Progenitor cell of endocrine pancreas (in vitro differentiated cells): ENCODE results near the gene ZNHIT6. TPM values are rescaled to one million over a fixed set of nuclear protein-coding genes. Genes with fewer than 3 reads are reported as not detected.
"Not testable (repeated sequence)": the region's sequence is repeated elsewhere in the genome, so short reads cannot be mapped to it uniquely, and the experiment has no call there.

Experiments
- DNase-seq: peaks from one replicate; pipeline ENCODE4 v3.0.0; 2021; ENCODE audit warnings: low spot score; ENCODE audit not compliant: unreplicated experiment
- H3K27ac Mint-ChIP-seq: 2 replicates; pipeline ENCODE4 v1.8.0; 2021; ENCODE audit warnings: mild to moderate bottlenecking, moderate library complexity, mixed read lengths
- H3K27me3 Mint-ChIP-seq: 2 replicates; pipeline ENCODE4 v1.8.0; 2021; ENCODE audit warnings: mixed read lengths
- H3K36me3 Mint-ChIP-seq: 2 replicates; pipeline ENCODE4 v1.8.0; 2022; ENCODE audit warnings: mixed read lengths; ENCODE audit not compliant: insufficient read depth
- H3K4me1 Mint-ChIP-seq: 2 replicates; pipeline ENCODE4 v1.8.0; 2021; ENCODE audit warnings: low read depth, mixed read lengths
- H3K4me3 Mint-ChIP-seq: 2 replicates; pipeline ENCODE4 v1.8.0; 2021; ENCODE audit warnings: low read depth, mild to moderate bottlenecking, moderate library complexity, mixed read lengths
- H3K9me3 Mint-ChIP-seq: 2 replicates; pipeline ENCODE4 v1.8.0; 2021; ENCODE audit warnings: low read depth, mixed read lengths
- total RNA-seq: library from RNA; stranded (reverse); gene quantifications from 2 replicates; pipeline ENCODE4 v1.2.1, GENCODE V29; 2021
- TF ChIP-seq, protein P1 (sequence below): fragments of 200-600 bp; sonication (generic); IDR thresholded peaks from one replicate; pipeline ENCODE4 v1.5.0; 2021; ENCODE audit warnings: antibody characterized with exemption, mild to moderate bottlenecking; ENCODE audit not compliant: unreplicated experiment

Gene ZNHIT6
- total RNA-seq, 1 donor from 2014 or later, result 18.8 TPM

DNA sequence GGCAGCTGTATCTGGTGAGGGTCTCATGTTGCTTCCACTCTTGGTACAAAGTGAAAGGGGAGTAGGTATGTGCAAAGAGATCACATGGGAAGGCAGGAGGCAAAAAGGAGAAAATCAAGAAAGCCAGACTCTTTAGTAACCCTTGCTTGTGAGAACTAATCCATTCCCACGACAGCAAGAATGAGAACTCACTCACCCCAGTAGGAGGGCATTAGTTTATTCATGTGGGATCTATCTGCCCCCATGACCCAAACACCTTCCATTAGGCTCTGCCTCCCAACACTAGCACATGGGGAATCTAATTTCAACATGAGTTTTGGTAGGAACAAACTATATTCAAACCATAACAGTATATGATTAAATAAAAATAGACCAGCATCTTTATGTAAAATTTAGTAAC is 57.6 kb downstream of the ZNHIT6 start:
- DNase-seq, result no peak
- Mint-ChIP-seq H3K4me3 (no peak overlapping the region), H3K4me1 (peaks cover 7% of the 10 kb centered on the region)

DNA sequence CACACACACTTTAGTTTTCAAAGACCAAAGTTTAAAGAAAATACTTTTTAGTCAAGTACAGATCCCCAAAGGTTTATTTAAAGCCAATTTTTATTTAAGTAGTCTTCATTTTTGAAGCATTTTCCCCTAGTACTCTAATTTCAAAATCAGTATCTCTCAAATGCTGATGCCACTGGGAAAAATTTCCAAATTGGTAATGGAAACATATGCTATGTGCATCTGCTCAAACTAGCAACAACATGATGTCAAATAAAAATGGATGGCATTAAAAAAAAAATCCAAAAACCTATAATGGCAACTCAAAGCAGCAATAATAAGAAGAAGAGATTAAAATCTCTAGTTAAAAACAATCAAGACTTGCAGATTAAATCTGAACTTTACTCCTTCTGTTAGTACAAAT is 58.6 kb downstream of the ZNHIT6 start:
- Mint-ChIP-seq H3K27ac (no peak overlapping the region), H3K27me3 (no peaks in the 10 kb centered on the region), H3K4me3 (no peak overlapping the region), H3K9me3 (peaks cover 9% of the 10 kb centered on the region), H3K4me1 (no peaks in the 10 kb centered on the region), H3K36me3 (peaks cover 32% of the 10 kb centered on the region)
- TF ChIP-seq, protein P1, sequence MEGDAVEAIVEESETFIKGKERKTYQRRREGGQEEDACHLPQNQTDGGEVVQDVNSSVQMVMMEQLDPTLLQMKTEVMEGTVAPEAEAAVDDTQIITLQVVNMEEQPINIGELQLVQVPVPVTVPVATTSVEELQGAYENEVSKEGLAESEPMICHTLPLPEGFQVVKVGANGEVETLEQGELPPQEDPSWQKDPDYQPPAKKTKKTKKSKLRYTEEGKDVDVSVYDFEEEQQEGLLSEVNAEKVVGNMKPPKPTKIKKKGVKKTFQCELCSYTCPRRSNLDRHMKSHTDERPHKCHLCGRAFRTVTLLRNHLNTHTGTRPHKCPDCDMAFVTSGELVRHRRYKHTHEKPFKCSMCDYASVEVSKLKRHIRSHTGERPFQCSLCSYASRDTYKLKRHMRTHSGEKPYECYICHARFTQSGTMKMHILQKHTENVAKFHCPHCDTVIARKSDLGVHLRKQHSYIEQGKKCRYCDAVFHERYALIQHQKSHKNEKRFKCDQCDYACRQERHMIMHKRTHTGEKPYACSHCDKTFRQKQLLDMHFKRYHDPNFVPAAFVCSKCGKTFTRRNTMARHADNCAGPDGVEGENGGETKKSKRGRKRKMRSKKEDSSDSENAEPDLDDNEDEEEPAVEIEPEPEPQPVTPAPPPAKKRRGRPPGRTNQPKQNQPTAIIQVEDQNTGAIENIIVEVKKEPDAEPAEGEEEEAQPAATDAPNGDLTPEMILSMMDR, result no peak
- DNase-seq, result no peak

More for the DNA sequence above, 57.6 kb downstream of the ZNHIT6 start:
- TF ChIP-seq, protein P1, result no peak
- Mint-ChIP-seq H3K36me3 (peaks cover 31% of the 10 kb centered on the region), H3K27me3 (no peaks in the 10 kb centered on the region), H3K27ac (no peak overlapping the region), H3K9me3 (peaks cover 7% of the 10 kb centered on the region)

DNA sequence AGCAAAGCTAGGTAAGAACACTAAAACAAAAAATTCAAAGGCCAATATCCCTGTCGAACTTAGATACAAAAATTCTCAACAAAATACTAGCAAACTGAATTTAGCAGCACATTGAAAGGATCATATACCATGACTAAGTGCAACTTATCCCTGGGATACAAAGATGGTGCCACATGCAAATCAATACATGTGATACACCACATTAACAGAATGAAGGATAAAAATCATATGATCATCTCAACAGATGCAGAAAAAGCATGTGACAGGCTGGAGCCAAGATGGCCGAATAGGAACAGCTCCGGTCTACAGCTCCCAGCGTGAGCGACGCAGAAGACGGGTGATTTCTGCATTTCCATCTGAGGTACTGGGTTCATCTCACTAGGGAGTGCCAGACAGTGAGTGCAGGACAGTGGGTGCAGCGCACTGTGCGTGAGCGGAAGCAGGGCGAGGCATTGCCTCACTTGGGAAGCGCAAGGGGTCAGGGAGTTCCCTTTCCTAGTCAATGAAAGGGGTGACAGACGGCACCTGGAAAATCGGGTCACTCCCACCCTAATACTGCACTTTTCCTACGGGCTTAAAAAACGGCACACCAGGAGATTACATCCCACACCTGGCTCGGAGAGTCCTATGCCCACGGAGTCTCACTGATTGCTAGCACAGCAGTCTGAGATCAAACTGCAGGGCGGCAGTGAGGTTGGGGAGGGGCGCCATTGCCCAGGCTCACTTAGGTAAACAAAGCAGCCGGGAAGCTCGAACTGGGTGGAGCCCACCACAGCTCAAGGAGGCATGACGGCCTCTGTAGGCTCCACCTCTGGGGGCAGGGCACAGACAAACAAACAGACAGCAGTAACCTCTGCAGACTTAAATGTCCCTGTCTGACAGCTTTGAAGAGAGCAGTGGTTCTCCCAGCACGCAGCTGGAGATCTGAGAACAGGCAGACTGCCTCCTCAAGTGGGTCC is 66.4 kb downstream of the ZNHIT6 start:
- H3K27me3 Mint-ChIP-seq, DNase-seq, H3K4me1 Mint-ChIP-seq: not testable (repeated sequence)
- Mint-ChIP-seq H3K4me3 (peak overlapping the region; percentile 66), H3K27ac (peak overlapping the region; percentile 82), H3K9me3 (peaks cover 26% of the 10 kb centered on the region), H3K36me3 (peaks cover 17% of the 10 kb centered on the region)

DNA sequence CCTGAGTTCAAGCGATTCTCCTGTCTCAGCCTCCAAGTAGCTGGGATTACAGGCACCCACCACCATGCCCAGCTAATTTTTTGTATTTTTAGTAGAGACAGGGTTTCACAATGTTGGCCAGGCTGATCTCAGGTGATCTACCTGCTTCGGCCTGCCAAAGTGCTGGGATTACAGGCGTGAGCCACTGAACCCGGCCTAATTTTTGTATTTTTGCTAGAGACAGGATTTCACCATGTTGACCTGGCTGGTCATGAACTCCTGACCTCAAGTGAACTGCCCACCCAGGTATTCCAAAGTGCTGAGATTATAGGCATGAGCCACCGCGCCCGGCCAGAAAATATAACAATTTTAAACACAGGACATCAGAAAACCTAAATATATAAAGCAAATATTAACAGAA is 68.3 kb downstream of the ZNHIT6 start:
- peaks cover 20% of the 10 kb centered on the region for H3K36me3 Mint-ChIP-seq
- not testable (repeated sequence) for H3K27ac Mint-ChIP-seq, H3K4me1 Mint-ChIP-seq, DNase-seq, H3K4me3 Mint-ChIP-seq, H3K27me3 Mint-ChIP-seq
- peaks cover 26% of the 10 kb centered on the region for H3K9me3 Mint-ChIP-seq

DNA sequence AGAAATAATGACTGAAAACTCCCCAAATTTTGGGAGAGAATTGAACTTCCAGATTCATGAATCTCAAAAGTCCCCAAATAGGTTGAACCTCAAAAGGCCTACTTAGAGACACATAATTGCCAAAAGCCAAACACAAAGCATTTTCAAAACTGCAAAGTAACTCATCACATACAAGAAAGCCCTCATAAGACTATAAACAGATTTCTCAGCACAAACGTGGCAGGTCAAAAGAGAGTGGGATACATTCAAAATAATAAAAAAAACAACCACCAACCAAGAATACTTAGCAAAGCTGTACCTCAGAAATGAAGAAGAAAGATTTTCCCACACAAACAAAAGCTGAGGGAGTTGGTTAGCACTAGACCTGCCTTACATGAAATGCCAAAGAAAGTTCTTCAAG is 69.8 kb downstream of the ZNHIT6 start:
- H3K9me3 Mint-ChIP-seq, result peaks cover 22% of the 10 kb centered on the region
- H3K27ac Mint-ChIP-seq, result no peak overlapping the region
- H3K4me3 Mint-ChIP-seq, result no peak overlapping the region
- TF ChIP-seq, protein P1, result no peak
- H3K4me1 Mint-ChIP-seq, result peaks cover 4% of the 10 kb centered on the region
- no peak for DNase-seq
- H3K36me3 Mint-ChIP-seq, result peaks cover 18% of the 10 kb centered on the region
- H3K27me3 Mint-ChIP-seq, result no peaks in the 10 kb centered on the region

DNA sequence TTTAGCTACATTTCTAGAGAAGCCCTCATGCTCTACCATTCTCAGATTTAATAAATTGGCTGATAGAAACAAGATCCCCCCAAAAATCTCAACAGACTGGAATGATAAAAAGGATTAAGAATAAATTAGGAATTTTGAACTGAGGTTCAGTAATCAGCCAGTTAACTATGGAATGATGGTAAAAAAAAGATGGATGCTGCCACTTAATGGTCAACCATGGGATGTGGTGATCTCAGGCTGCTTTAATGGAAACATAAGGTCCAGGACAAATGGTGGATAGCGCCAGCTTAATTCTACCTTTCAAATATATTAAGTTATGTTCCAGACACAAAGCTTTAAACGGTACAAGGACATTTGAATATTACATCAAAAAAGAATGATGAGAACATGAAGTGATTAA is 77.7 kb downstream of the ZNHIT6 start:
- Mint-ChIP-seq H3K27ac (peak overlapping the region; percentile 43), H3K27me3 (no peaks in the 10 kb centered on the region), H3K9me3 (no peaks in the 10 kb centered on the region), H3K4me1 (peaks cover 12% of the 10 kb centered on the region), H3K36me3 (no peaks in the 10 kb centered on the region), H3K4me3 (no peak overlapping the region)
- TF ChIP-seq, protein P1, result no peak
- DNase-seq, result no peak
